Measurements from ENCODE around the gene TNFAIP8L1.
"Not testable (repeated sequence)": the region's sequence is repeated elsewhere in the genome, so short reads cannot be mapped to it uniquely, and the experiment has no call there.

TNFAIP8L1 gene

GRCh38 chr19:4638828-4639530 is at the start of gene TNFAIP8L1:
TSS of gene TNFAIP8L1 (plus strand) at chr19:4639516. CDS start at chr19:4651870, 12,354 bp downstream.
- peak; percentile 98 for DNase-seq

- DNase-seq = no peak
Measured at GRCh38 chr19:4589579-4590410, 49.5 kb upstream of the TNFAIP8L1 start.

- no peak for DNase-seq
Measured at GRCh38 chr19:4590559-4590958, 48.8 kb upstream of the TNFAIP8L1 start.

GRCh38 chr19:4591320-4591719 is 48.0 kb upstream of the TNFAIP8L1 start:
- no peak for DNase-seq

GRCh38 chr19:4592445-4592844 is 46.9 kb upstream of the TNFAIP8L1 start:
- no peak for DNase-seq

- no peak for DNase-seq
Measured at GRCh38 chr19:4593409-4593851, 45.9 kb upstream of the TNFAIP8L1 start.

GRCh38 chr19:4594201-4594600 is 45.1 kb upstream of the TNFAIP8L1 start:
- DNase-seq = no peak

- DNase-seq = not testable (repeated sequence)
Measured at GRCh38 chr19:4595158-4595557, 44.2 kb upstream of the TNFAIP8L1 start.

- peak; percentile 33 for DNase-seq
Measured at GRCh38 chr19:4596033-4596904, 43.0 kb upstream of the TNFAIP8L1 start.

- no peak for DNase-seq
Measured at GRCh38 chr19:4597278-4597974, 41.9 kb upstream of the TNFAIP8L1 start.

- peak; percentile 76 for DNase-seq
Measured at GRCh38 chr19:4597975-4598671, 41.2 kb upstream of the TNFAIP8L1 start.

- DNase-seq = peak; percentile 38
Measured at GRCh38 chr19:4598712-4599111, 40.6 kb upstream of the TNFAIP8L1 start.

GRCh38 chr19:4600082-4600481 is 39.2 kb upstream of the TNFAIP8L1 start:
- DNase-seq = no peak

- no peak for DNase-seq
Measured at GRCh38 chr19:4600893-4601292, 38.4 kb upstream of the TNFAIP8L1 start.

- DNase-seq = no peak
Measured at GRCh38 chr19:4602173-4602788, 37.0 kb upstream of the TNFAIP8L1 start.

- no peak for DNase-seq
Measured at GRCh38 chr19:4602915-4603314, 36.4 kb upstream of the TNFAIP8L1 start.

GRCh38 chr19:4604912-4605311 is 34.4 kb upstream of the TNFAIP8L1 start:
- DNase-seq = no peak

- no peak for DNase-seq
Measured at GRCh38 chr19:4606181-4606580, 33.1 kb upstream of the TNFAIP8L1 start.

- peak; percentile 96 for DNase-seq
Measured at GRCh38 chr19:4606921-4607678, 32.2 kb upstream of the TNFAIP8L1 start.

GRCh38 chr19:4609878-4610511 is 29.3 kb upstream of the TNFAIP8L1 start:
- no peak for DNase-seq
